Astrocyte of the spinal cord (primary cell): ENCODE measurements around the gene PCSK2.

Source experiments
- DNase-seq: peaks from one replicate; pipeline ENCODE4 v3.0.0; 2011; ENCODE audit warnings: low read depth, low spot score
- H3K4me3 ChIP-seq: 2 replicates; pipeline ENCODE4 v1.5.1; 2011; ENCODE audit warnings: low read depth, mild to moderate bottlenecking, low read length, moderate library complexity
- in situ Hi-C: cut with HindIII; loops from 2 replicates; pipeline ENCODE4 v1.10.0; 2017; ENCODE audit warnings: low sequenced_read_pairs
- TF ChIP-seq, protein P1 (sequence below): IDR thresholded peaks from 2 replicates; pipeline ENCODE4 v1.5.1; 2012; ENCODE audit warnings: low read depth, mild to moderate bottlenecking, low read length, inconsistent platforms

PCSK2 gene

GRCh38 chr20:17225851-17226409, 910 bp upstream of the PCSK2 start:
- TF ChIP-seq, protein P1, sequence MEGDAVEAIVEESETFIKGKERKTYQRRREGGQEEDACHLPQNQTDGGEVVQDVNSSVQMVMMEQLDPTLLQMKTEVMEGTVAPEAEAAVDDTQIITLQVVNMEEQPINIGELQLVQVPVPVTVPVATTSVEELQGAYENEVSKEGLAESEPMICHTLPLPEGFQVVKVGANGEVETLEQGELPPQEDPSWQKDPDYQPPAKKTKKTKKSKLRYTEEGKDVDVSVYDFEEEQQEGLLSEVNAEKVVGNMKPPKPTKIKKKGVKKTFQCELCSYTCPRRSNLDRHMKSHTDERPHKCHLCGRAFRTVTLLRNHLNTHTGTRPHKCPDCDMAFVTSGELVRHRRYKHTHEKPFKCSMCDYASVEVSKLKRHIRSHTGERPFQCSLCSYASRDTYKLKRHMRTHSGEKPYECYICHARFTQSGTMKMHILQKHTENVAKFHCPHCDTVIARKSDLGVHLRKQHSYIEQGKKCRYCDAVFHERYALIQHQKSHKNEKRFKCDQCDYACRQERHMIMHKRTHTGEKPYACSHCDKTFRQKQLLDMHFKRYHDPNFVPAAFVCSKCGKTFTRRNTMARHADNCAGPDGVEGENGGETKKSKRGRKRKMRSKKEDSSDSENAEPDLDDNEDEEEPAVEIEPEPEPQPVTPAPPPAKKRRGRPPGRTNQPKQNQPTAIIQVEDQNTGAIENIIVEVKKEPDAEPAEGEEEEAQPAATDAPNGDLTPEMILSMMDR = no peak
- no peak for DNase-seq
- no peak overlapping the region for H3K4me3 ChIP-seq
- in situ Hi-C loops = no loop called here

- DNase-seq = no peak
- no peak overlapping the region for H3K4me3 ChIP-seq
- in situ Hi-C loops = no loop called here
- TF ChIP-seq, protein P1 = no peak
Measured at GRCh38 chr20:17227219-17227575, 357 bp downstream of the PCSK2 start.

DNA sequence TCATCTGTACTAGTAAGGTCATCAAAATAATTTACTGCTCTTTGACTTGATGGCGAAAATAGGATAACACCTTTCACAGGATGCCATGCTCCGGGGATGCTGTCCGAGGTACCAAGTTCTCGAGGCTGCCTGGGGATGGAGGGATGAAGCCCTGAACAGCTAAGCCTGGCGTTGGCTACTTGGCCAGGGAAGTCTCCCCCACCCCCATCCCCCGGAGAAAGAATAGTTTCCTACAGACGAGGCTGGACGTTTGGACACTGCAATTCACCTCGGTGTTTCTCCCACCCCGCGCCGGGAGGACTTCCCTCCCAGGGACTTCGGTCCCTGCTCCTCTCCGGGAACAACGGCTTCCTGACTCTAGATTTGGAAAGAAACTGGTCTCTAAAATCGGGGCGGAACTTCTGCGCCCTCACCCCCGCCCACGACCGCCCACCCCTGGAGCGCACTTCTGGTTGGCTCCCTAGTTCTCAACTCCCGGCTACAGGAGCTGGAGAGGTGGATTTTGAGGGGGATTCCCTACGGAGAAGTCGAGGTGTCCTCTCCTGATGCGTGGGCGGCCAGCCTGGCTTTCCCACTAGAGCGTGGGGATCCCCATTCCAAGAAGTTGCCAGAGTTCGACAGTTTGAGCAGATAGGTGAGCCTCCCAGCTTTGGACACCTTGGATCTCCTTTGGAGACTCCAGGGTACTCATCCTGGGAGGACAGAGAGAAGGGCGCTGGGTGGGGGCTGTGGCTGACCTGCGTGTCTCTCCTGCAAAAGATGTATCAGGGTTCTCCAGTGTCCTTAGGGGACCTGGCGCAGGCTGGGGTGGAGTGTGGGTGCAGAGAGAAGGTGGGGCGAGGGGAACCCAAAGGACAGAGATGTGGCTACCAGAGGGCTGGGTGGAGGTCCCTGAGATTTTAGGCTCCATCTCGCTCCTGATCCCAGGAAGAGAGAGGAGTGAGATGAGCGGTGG, 1.1 kb downstream of the PCSK2 start:
- H3K4me3 ChIP-seq = no peak overlapping the region
- TF ChIP-seq, protein P1 = no peak
- in situ Hi-C loops = no loop called here
- DNase-seq = no peak

DNA sequence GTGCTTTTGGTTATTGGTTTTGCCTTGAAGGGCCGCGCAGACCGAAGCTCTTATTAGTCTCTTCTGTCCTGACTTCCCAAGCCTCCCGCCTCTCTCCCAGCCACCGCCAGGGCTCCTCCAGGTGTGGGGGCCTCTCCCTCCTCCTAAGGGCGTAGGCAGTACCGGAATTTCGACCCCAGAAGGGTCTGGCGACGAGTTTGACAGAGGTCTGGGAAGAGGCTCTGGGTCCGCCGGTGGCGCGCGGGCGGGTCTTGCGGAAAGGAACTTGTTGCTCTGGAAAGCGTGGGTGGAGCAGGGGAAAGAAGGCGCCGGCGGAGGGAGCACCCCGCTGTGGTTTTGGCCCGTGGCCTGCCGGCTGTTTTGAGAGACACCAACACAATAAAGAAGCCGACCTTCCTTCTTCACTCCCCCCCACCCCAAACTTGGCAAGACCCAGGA, 1.8 kb downstream of the PCSK2 start:
- in situ Hi-C loops = no loop called here
- no peak for DNase-seq
- TF ChIP-seq, protein P1 = no peak
- no peak overlapping the region for H3K4me3 ChIP-seq

DNA sequence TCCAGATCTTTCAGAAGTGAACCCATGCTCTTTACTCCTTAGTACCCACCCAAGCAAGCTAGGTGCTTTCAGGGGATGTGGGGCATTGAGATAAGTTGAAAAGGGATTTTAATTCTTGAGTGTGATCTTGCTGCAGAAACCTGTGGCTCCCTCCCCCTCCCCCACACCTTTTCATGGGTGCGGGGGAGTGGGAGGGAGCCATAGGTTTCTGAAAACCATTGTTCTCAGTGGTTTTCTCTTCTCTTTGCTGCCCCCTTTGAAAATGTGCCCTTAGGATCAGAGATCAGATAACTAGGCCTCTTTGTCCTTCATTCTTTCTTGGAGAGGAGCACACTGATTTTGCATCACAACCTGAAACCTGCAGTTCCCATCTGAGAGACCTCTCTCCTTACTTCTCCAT, 2.4 kb downstream of the PCSK2 start:
- in situ Hi-C loops = no loop called here

GRCh38 chr20:17233626-17234025, 6.8 kb downstream of the PCSK2 start:
- TF ChIP-seq, protein P1 = no peak
- H3K4me3 ChIP-seq = no peak overlapping the region
- DNase-seq = no peak
- in situ Hi-C loops = no loop called here

More for the DNA sequence above, 2.4 kb downstream of the PCSK2 start:
- no peak overlapping the region for H3K4me3 ChIP-seq
- DNase-seq = no peak
- TF ChIP-seq, protein P1 = no peak
